Lung (tissue), 12 donors: ENCODE measurements around the gene MYO10. TPM values are rescaled to one million over a fixed set of nuclear protein-coding genes. Genes with fewer than 3 reads are reported as not detected.

Source experiments
- ATAC-seq: fragments of 200-7000 bp; cut with Tn5 transposase; one replicate; pipeline ENCODE4 v1.9.1; 2020; ENCODE audit warnings: moderate number of reproducible peaks; ENCODE audit not compliant: insufficient read depth, low FRiP score
- DNase-seq, 3 donors: peaks; one replicate each; pipeline ENCODE4 v3.0.0-alpha.2; 2013 to 2017
- H3K27ac ChIP-seq, 2 donors: one replicate each; pipeline ENCODE4 v1.5.1; 2013; ENCODE audit warnings: mild to moderate bottlenecking in 2 of 2, moderate library complexity in 2 of 2, control low read depth in 1 of 2, inconsistent platforms in 1 of 2, low read depth in 1 of 2, low read length in 1 of 2
- H3K27me3 ChIP-seq, 3 donors: one replicate each; pipeline ENCODE4 v1.5.1; 2013; ENCODE audit warnings: low read length in 2 of 3; ENCODE audit not compliant: control insufficient read depth in 3 of 3, insufficient read depth in 3 of 3
- H3K36me3 ChIP-seq, 4 donors: one replicate each; pipeline ENCODE4 v1.5.1; 2013; ENCODE audit warnings: low read length in 4 of 4, mild to moderate bottlenecking in 1 of 4, moderate library complexity in 1 of 4; ENCODE audit not compliant: control insufficient read depth in 4 of 4, insufficient read depth in 4 of 4
- H3K4me1 ChIP-seq, 5 donors: one replicate each; pipeline ENCODE4 v1.5.1; 2013; ENCODE audit warnings: low read length in 5 of 5, mild to moderate bottlenecking in 2 of 5, moderate library complexity in 1 of 5; ENCODE audit not compliant: control insufficient read depth in 5 of 5, insufficient read depth in 5 of 5
- H3K4me3 ChIP-seq: one replicate; pipeline ENCODE4 v1.5.1; 2013; ENCODE audit warnings: mild to moderate bottlenecking, control low read depth, moderate library complexity
- H3K9ac ChIP-seq, 2 donors: one replicate each; pipeline ENCODE4 v1.5.1; 2013; ENCODE audit warnings: low read length in 2 of 2, control low read depth in 1 of 2; ENCODE audit not compliant: insufficient read depth in 1 of 2
- H3K9me3 ChIP-seq, 4 donors: one replicate each; pipeline ENCODE4 v1.5.1; 2013; ENCODE audit warnings: low read length in 3 of 4, mild to moderate bottlenecking in 1 of 4, moderate library complexity in 1 of 4; ENCODE audit not compliant: control insufficient read depth in 4 of 4, insufficient read depth in 3 of 4
- CTCF ChIP-seq: IDR thresholded peaks from 2 replicates; pipeline ENCODE4 v1.5.1; 2012; ENCODE audit warnings: mild to moderate bottlenecking; ENCODE audit errors: control extremely low read depth, extremely low read depth
- WGBS, 2 donors: extraction: QIAGEN DNeasy Blood & Tissue Kit; methylation state at CpG; one replicate each; pipeline ENCODE4 v1.1.7; 2013; 5-methylcytosine and 5-hydroxymethylcytosine counted together
- polyA plus RNA-seq, 2 donors: library from polyadenylated mRNA; stranded (reverse); fragments of 200-250 nt; gene quantifications; one replicate each; pipeline ENCODE4 v1.2.1, GENCODE V29; 2013
- total RNA-seq, 2 donors: library from RNA; depleted of rRNA in 1 of 2; stranded (reverse); fragments of >200 nt in 1 of 2; gene quantifications; one replicate each; pipeline ENCODE4 v1.2.1, GENCODE V29; 2014 to 2021
- donor health status: control.
- donor health status: control.
- donor health status: Bipolar disorder and iron deficiency.
- donor health status: healthy.
- donor health status: DM: yes; HTN: yes; CAD: no.

The MYO10 gene
- total and polyA plus RNA-seq, 4 donors, result 10.6 to 71.5 (median 28.2) TPM

DNA sequence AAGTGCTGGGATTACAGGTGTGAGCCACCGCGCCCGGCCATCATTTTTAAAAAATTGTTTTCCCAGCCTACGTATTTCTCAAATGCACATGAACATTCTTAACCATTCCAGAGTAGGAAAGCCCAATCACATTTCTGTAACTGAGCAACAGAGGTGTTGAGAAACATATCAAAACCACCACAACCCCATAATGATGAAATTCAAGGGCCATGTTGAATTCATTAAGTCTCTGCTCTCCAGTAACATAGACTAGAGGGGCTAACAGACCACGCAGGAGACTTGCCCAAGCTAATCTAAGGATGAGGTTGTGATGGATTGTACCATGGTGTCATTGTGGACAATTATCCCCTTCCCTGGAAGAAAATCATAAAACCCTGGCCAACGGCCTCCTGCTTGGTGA is 52.9 kb downstream of the MYO10 start:
- Histone ChIP-seq H3K9me3 (no peaks in the 10 kb centered on the region), H3K27ac (no peak overlapping the region), H3K27me3 (no peaks in the 10 kb centered on the region), H3K4me1 (peaks cover 3 to 48% (median 13%) of the 10 kb centered on the region in 5 donors), H3K9ac (no peak overlapping the region), H3K4me3 (no peak overlapping the region), H3K36me3 (no peaks in the 10 kb centered on the region)
- ATAC-seq (no peak), DNase-seq (no peak)
- 93 to 97% methylated on average over 6 of the region's 6 CpGs for WGBS, 2 donors
- no peak for TF ChIP-seq CTCF

DNA sequence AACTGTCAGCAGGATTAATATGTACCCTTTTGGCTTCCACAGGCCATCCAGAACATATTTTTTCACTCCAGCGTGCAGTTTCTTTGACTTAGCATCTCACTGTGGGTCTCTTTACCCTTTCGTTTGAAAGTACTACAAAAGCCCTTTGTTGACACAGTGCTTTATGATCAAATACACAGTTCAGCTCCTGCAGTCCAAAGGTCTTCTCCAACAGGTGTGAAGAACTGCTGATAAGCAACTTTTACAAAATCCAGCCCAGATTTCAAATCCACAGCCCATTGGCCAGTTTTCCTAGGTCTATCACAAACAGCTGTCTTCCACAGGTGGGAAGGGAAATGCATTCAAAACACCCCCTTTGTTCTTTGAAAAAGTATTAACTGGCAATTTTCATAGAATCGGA is 54.8 kb downstream of the MYO10 start:
- ATAC-seq (no peak), DNase-seq (no peak)
- H3K27me3 ChIP-seq, result no peaks in the 10 kb centered on the region
- TF ChIP-seq CTCF, result no peak
- H3K4me3 ChIP-seq, result no peak overlapping the region
- H3K9ac ChIP-seq, result no peak overlapping the region
- H3K27ac ChIP-seq, result no peak overlapping the region
- peaks cover 0 to 4% (median 1%) of the 10 kb centered on the region in 4 donors for H3K36me3 ChIP-seq
- 64 to 85% methylated on average over 3 of the region's 3 CpGs for WGBS, 2 donors
- H3K4me1 ChIP-seq, result peaks cover 0 to 45% (median 13%) of the 10 kb centered on the region in 5 donors
- no peaks in the 10 kb centered on the region for H3K9me3 ChIP-seq

GRCh38 chr5:16880547-16880946 is 55.5 kb downstream of the MYO10 start:
- Histone ChIP-seq H3K9me3 (no peaks in the 10 kb centered on the region), H3K27ac (no peak overlapping the region), H3K27me3 (no peaks in the 10 kb centered on the region), H3K4me1 (peaks cover 0 to 38% (median 13%) of the 10 kb centered on the region in 5 donors), H3K9ac (no peak overlapping the region), H3K36me3 (peaks cover 0 to 6% (median 1%) of the 10 kb centered on the region in 4 donors), H3K4me3 (no peak overlapping the region)
- TF ChIP-seq CTCF, result no peak
- no peak for ATAC-seq
- 71 to 82% methylated on average over 3 of the region's 3 CpGs for WGBS, 2 donors
- no peak for DNase-seq

GRCh38 chr5:16879650-16880049 is 56.4 kb downstream of the MYO10 start:
- Histone ChIP-seq H3K27ac (no peak overlapping the region), H3K4me1 (peaks cover 0 to 38% (median 13%) of the 10 kb centered on the region in 5 donors), H3K27me3 (no peaks in the 10 kb centered on the region), H3K9ac (no peak overlapping the region), H3K4me3 (no peak overlapping the region), H3K36me3 (peaks cover 0 to 10% (median 1%) of the 10 kb centered on the region in 4 donors), H3K9me3 (no peaks in the 10 kb centered on the region)
- 84 to 88% methylated on average over 13 of the region's 13 CpGs for whole genome bisulfite sequencing, 2 donors
- ATAC-seq, result no peak
- DNase-seq, result no peak
- no peak for TF ChIP-seq CTCF
